Panc1 (cell line): ENCODE measurements around the gene SLC6A12. TPM values are rescaled to one million over a fixed set of nuclear protein-coding genes. Genes with fewer than 3 reads are reported as not detected.
"Not testable (repeated sequence)": the region's sequence is repeated elsewhere in the genome, so short reads cannot be mapped to it uniquely, and the experiment has no call there.

Experiments used
- ATAC-seq: fragments of 200-7000 bp; cut with Tn5 transposase; 2 replicates; pipeline ENCODE4 v1.9.1; 2020; ENCODE audit warnings: mild to moderate bottlenecking, moderate library complexity
- BruUV-seq: library from RNA; stranded (reverse); fragments of 400-500 nt; replicated peaks from 2 replicates; lab custom pipeline; 2021; lab: Mats Ljungman, UMichigan
- CTCF ChIA-PET: fragments of 300-600 bp; sonication (Branson Sonifier 250); formaldehyde crosslinking; loops from one replicate; lab custom pipeline; 2022; ENCODE audit warnings: antibody characterized with exemption; lab: Charles Lee
- POLR2A ChIA-PET: fragments of 300-600 bp; sonication (Branson Sonifier 250); formaldehyde crosslinking; loops from one replicate; lab custom pipeline; 2022; ENCODE audit warnings: antibody characterized with exemption; lab: Charles Lee
- DNase-seq: peaks from one replicate; pipeline ENCODE4 v3.0.0-alpha.2; 2010; ENCODE audit warnings: low read depth, low spot score
- H3K27ac ChIP-seq: 2 replicates; pipeline ENCODE4 v1.5.1; 2011; ENCODE audit warnings: mild to moderate bottlenecking, low read length, inconsistent platforms
- H3K27me3 ChIP-seq: fragments of 200-500 bp; sonication (Bioruptor generic); 2 replicates; pipeline ENCODE4 v1.6.0; 2014; ENCODE audit warnings: low read length, inconsistent platforms; ENCODE audit not compliant: control insufficient read depth, insufficient read depth
- H3K36me3 ChIP-seq: fragments of 200-500 bp; sonication (Bioruptor generic); 2 replicates; pipeline ENCODE4 v1.5.1; 2014; ENCODE audit warnings: inconsistent platforms, mild to moderate bottlenecking, low read length, moderate library complexity; ENCODE audit not compliant: control insufficient read depth, insufficient read depth
- H3K4me1 ChIP-seq: 2 replicates; pipeline ENCODE4 v1.5.1; 2011; ENCODE audit warnings: inconsistent platforms, mild to moderate bottlenecking, low read length, moderate library complexity; ENCODE audit not compliant: control insufficient read depth, insufficient read depth
- H3K4me3 ChIP-seq, 2 experiments: 2 replicates each; pipeline ENCODE4 v1.5.1; 2011 to 2012; ENCODE audit warnings: low read depth in 2 of 2, low read length in 2 of 2, mild to moderate bottlenecking in 2 of 2, inconsistent platforms in 1 of 2, moderate library complexity in 1 of 2
- H3K9me3 ChIP-seq: fragments of 200-500 bp; sonication (Bioruptor generic); 2 replicates; pipeline ENCODE4 v1.5.1; 2014; ENCODE audit warnings: low read depth, mild to moderate bottlenecking, inconsistent platforms, low read length, moderate library complexity; ENCODE audit not compliant: control insufficient read depth, insufficient read depth
- CTCF ChIP-seq: fragments of 450-650 bp; IDR thresholded peaks from 2 replicates; pipeline ENCODE4 v1.5.1; 2017; ENCODE audit warnings: mild to moderate bottlenecking
- POLR2AphosphoS5 ChIP-seq: IDR thresholded peaks from 2 replicates; pipeline ENCODE4 v1.6.1; 2012; ENCODE audit warnings: mild to moderate bottlenecking, low read depth, low read length, moderate library complexity
- REST ChIP-seq, 2 experiments: IDR thresholded peaks; 2 replicates each; pipeline ENCODE4 v1.6.1; 2011 to 2012; ENCODE audit warnings: low read depth in 2 of 2, control low read depth in 1 of 2, low read length in 1 of 2, mild to moderate bottlenecking in 1 of 2, moderate library complexity in 1 of 2; ENCODE audit not compliant: insufficient read depth in 1 of 2
- TCF7L2 ChIP-seq: IDR thresholded peaks from 2 replicates; pipeline ENCODE4 v1.6.1; 2011; ENCODE audit warnings: mild to moderate bottlenecking, low read depth, low read length, inconsistent platforms
- in situ Hi-C: cut with HindIII; loops from 2 replicates; pipeline ENCODE4 v1.10.0; 2016; ENCODE audit warnings: low sequenced_read_pairs, low pct_unique_long_range_greater_than_20kb
- intact Hi-C: fragments of 100-400 bp; cut with micrococcal nuclease; formaldehyde crosslinking; loops from one replicate; pipeline ENCODE4 v1.10.0; 2022; ENCODE audit not compliant: unreplicated experiment
- total RNA-seq: library from RNA; stranded (reverse); gene quantifications from one replicate; pipeline ENCODE4 v1.2.1, GENCODE V29; 2021; ENCODE audit not compliant: unreplicated experiment

The SLC6A12 gene
- total RNA-seq, 1 experiment from 2014 or later, result 1.0 TPM

DNA sequence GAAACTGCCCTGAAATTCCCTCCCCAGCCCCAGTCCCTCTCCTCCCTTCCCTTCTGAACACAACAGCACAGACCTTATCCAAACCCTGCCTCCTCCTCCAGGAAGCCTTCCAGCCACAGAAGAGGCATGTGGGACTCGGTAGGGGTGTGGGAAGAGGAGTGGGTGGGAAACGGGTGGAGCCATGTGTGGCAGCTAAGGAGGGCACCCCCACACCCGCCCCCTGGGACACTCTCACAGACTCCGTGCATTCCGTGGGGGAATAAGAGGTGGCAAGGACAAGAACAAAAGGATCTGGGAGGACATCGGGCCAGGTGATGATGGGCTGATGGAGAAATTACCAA is 24.4 kb downstream of the SLC6A12 start:
- Histone ChIP-seq H3K4me3 (no peak overlapping the region), H3K9me3 (no peaks in the 10 kb centered on the region), H3K27me3 (no peaks in the 10 kb centered on the region), H3K27ac (no peak overlapping the region), H3K36me3 (no peaks in the 10 kb centered on the region), H3K4me1 (no peaks in the 10 kb centered on the region)
- CTCF ChIA-PET, result no interaction called here
- no peak for DNase-seq
- in situ Hi-C loops, result no loop called here
- intact Hi-C loops, result no loop called here
- POLR2A ChIA-PET, result no interaction called here
- TF ChIP-seq POLR2AphosphoS5, result no peak
- BruUV-seq, result no TSS peak
- no peak for ATAC-seq

DNA sequence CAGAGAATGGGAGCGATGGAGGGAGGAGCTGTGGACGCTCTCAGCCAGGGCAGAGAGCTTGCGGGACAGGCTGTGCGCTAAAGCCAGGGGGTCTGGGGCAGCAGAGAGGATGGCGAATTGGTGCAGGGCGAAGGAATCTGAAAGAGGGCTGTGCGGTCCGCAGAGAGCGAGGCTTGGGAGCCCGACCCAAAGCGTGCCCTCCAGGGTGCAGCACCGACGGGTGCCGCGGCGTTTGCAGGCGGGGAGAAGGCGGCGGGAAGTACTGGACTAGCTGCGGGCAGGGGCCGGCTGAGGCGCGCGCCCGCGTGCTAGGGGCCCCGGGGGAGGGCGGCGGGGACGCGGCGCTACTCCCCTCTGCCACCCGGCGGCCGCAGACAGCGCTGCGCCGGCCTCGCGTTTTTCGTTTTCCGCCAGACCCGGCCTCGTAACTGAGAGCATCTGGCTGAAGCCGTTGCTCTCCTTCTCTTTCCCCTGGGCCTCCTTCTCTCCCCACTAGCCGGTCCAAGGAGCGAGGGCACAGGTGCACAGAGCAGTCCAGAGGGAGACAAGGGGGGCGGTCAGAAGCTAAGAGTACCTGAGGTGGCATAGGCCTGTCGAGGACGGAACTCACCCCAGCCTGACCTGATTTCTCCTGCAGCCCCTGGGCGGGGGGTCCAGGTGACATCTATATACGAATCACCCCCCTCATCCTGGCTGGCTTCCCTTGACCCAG is 24.9 kb downstream of the SLC6A12 start:
- BruUV-seq, result no TSS peak
- no peak overlapping the region for H3K27ac ChIP-seq
- H3K4me1 ChIP-seq, result no peaks in the 10 kb centered on the region
- H3K9me3 ChIP-seq, result no peaks in the 10 kb centered on the region
- CTCF ChIA-PET, result no interaction called here
- no peaks in the 10 kb centered on the region for H3K36me3 ChIP-seq
- ATAC-seq (peak; percentile 86), DNase-seq (no peak)
- POLR2A ChIA-PET, result no interaction called here
- H3K4me3 ChIP-seq, result peak overlapping the region; percentile 36 to 45; a peak in 3 of 4 replicates
- H3K27me3 ChIP-seq, result no peaks in the 10 kb centered on the region
- TF ChIP-seq TCF7L2 (no peak), REST (IDR thresholded peaks at IDR 0.05; ENCODE audit: insufficient read depth in 1 of 2, low read depth in 2 of 2, low read length in 1 of 2) (no peak), CTCF (peak; percentile 90)
- intact Hi-C loops (no loop called here), in situ Hi-C loops (no loop called here)

- in situ Hi-C loops, intact Hi-C loops, H3K27ac ChIP-seq, H3K27me3 ChIP-seq, H3K36me3 ChIP-seq, H3K4me1 ChIP-seq, DNase-seq, POLR2A ChIA-PET, H3K9me3 ChIP-seq, CTCF ChIA-PET, BruUV-seq, ATAC-seq: not testable (repeated sequence)
- H3K4me3 ChIP-seq, result peak overlapping the region; percentile 36 to 45; a peak in 3 of 4 replicates
These were observed 25.7 kb downstream of the SLC6A12 start for GRCh38 chr12:187986-188909.
